HepG2 (cell line): ENCODE measurements around the gene IHH. TPM values are rescaled to one million over a fixed set of nuclear protein-coding genes. Genes with fewer than 3 reads are reported as not detected.

Source experiments
- ASH2L ChIP-seq: fragments of 300-600, 200-600 bp; sonication (generic); IDR thresholded peaks from 2 replicates; pipeline ENCODE4 v1.7.0; 2017; ENCODE audit warnings: low read depth, mild to moderate bottlenecking, moderate library complexity, mixed read lengths, low read length; ENCODE audit not compliant: insufficient read length
- EP300 ChIP-seq, 3 experiments: sonication (generic) in 1 of 3; formaldehyde crosslinking in 1 of 3; IDR thresholded peaks; 2 replicates each; pipeline versions ENCODE4 v1.5.1 to v1.6.1; 2011 to 2020; ENCODE audit warnings: low read depth in 2 of 3, low read length in 2 of 3, borderline replicate concordance in 1 of 3, improper control_type of control experiment in 1 of 3, mild to moderate bottlenecking in 1 of 3, missing genetic modification reagents in 1 of 3, moderate library complexity in 1 of 3
- FOXA1 ChIP-seq, 2 experiments: fragments of 450-650 bp in 1 of 2; sonication (generic) in 1 of 2; formaldehyde crosslinking in 1 of 2; IDR thresholded peaks; 2 replicates each; pipeline versions ENCODE4 v1.4.0 to v1.6.1; 2016 to 2020; ENCODE audit warnings: missing genetic modification reagents in 1 of 2
- GLI4 ChIP-seq: sonication (generic); formaldehyde crosslinking; IDR thresholded peaks from 2 replicates; pipeline ENCODE4 v1.5.1; 2020; ENCODE audit warnings: missing genetic modification reagents, mild to moderate bottlenecking, moderate library complexity, borderline replicate concordance
- HMG20A ChIP-seq: IDR thresholded peaks from 2 replicates; pipeline ENCODE4 v1.6.1; 2016; ENCODE audit warnings: borderline replicate concordance
- HOXA3 ChIP-seq: sonication (generic); formaldehyde crosslinking; IDR thresholded peaks from 2 replicates; pipeline ENCODE4 v1.5.0; 2020; ENCODE audit warnings: missing genetic modification reagents
- KDM1A ChIP-seq: IDR thresholded peaks from 2 replicates; pipeline ENCODE4 v1.6.1; 2016; ENCODE audit warnings: missing compliant biosample characterization
- KLF15 ChIP-seq: sonication (generic); formaldehyde crosslinking; IDR thresholded peaks from 2 replicates; pipeline ENCODE4 v1.8.1; 2023; ENCODE audit warnings: borderline replicate concordance, mild to moderate bottlenecking, inconsistent platforms, missing genetic modification reagents, mixed read lengths
- LCORL ChIP-seq, 2 experiments: fragments of 450-650 bp in 1 of 2; sonication (generic) in 1 of 2; formaldehyde crosslinking in 1 of 2; IDR thresholded peaks; 2 replicates each; pipeline versions ENCODE4 v1.5.0 to v1.6.1; 2017 to 2020; ENCODE audit warnings: antibody characterized with exemption in 1 of 2, missing genetic modification reagents in 1 of 2
- MYC ChIP-seq: sonication (generic); formaldehyde crosslinking; IDR thresholded peaks from 2 replicates; pipeline ENCODE4 v1.9.0; 2021; ENCODE audit warnings: missing genetic modification reagents, borderline replicate concordance
- NCOA2 ChIP-seq: sonication (generic); formaldehyde crosslinking; IDR thresholded peaks from 2 replicates; pipeline ENCODE4 v1.8.0; 2022; ENCODE audit warnings: inconsistent platforms
- NR2F6 ChIP-seq, 2 experiments: IDR thresholded peaks; 2 replicates each; pipeline ENCODE4 v1.6.1; 2016; ENCODE audit warnings: antibody characterized with exemption in 1 of 2, mild to moderate bottlenecking in 1 of 2
- NRL ChIP-seq: sonication (generic); formaldehyde crosslinking; IDR thresholded peaks from 2 replicates; pipeline ENCODE4 v1.5.0; 2020; ENCODE audit warnings: missing genetic modification reagents, mild to moderate bottlenecking, moderate library complexity, borderline replicate concordance
- RARG ChIP-seq: sonication (generic); formaldehyde crosslinking; IDR thresholded peaks from 2 replicates; pipeline ENCODE4 v1.4.0; 2020; ENCODE audit warnings: low read depth, mild to moderate bottlenecking, missing genetic modification reagents
- STAT5B ChIP-seq: sonication (generic); formaldehyde crosslinking; IDR thresholded peaks from 2 replicates; pipeline ENCODE4 v1.4.0; 2020; ENCODE audit warnings: missing genetic modification reagents
- TGIF2 ChIP-seq: IDR thresholded peaks from 2 replicates; pipeline ENCODE4 v1.6.1; 2016; ENCODE audit warnings: control low read depth, missing compliant biosample characterization
- TMF1 ChIP-seq: sonication (generic); formaldehyde crosslinking; IDR thresholded peaks from 2 replicates; pipeline ENCODE4 v1.8.1; 2022; ENCODE audit warnings: low read depth, missing genetic modification reagents
- ZC3H4 ChIP-seq: sonication (generic); formaldehyde crosslinking; IDR thresholded peaks from 2 replicates; pipeline ENCODE4 v1.4.0; 2020; ENCODE audit warnings: missing genetic modification reagents, borderline replicate concordance
- ZFP91 ChIP-seq: sonication (generic); formaldehyde crosslinking; IDR thresholded peaks from 2 replicates; pipeline ENCODE4 v1.9.0; 2022; ENCODE audit warnings: missing genetic modification reagents, mild to moderate bottlenecking, borderline replicate concordance
- ZFYVE20 ChIP-seq: sonication (generic); formaldehyde crosslinking; IDR thresholded peaks from 2 replicates; pipeline ENCODE4 v1.8.0; 2023; ENCODE audit warnings: low read depth, mild to moderate bottlenecking, moderate library complexity, missing genetic modification reagents, borderline replicate concordance
- ZNF180 ChIP-seq: sonication (generic); formaldehyde crosslinking; IDR thresholded peaks from 2 replicates; pipeline ENCODE4 v1.4.0; 2020; ENCODE audit warnings: low read depth, missing genetic modification reagents, borderline replicate concordance
- ZNF251 ChIP-seq: sonication (generic); formaldehyde crosslinking; IDR thresholded peaks from 2 replicates; pipeline ENCODE4 v1.9.0; 2021; ENCODE audit warnings: mild to moderate bottlenecking, missing genetic modification reagents
- ZNF556 ChIP-seq: sonication (generic); formaldehyde crosslinking; IDR thresholded peaks from 2 replicates; pipeline ENCODE4 v1.4.0; 2020; ENCODE audit warnings: mild to moderate bottlenecking, missing genetic modification reagents, borderline replicate concordance
- ZNF615 ChIP-seq: sonication (generic); formaldehyde crosslinking; IDR thresholded peaks from 2 replicates; pipeline ENCODE4 v1.5.0; 2020; ENCODE audit warnings: mild to moderate bottlenecking, missing genetic modification reagents, borderline replicate concordance
- ZNF775 ChIP-seq: sonication (generic); formaldehyde crosslinking; IDR thresholded peaks from 2 replicates; pipeline ENCODE4 v1.4.0; 2020; ENCODE audit warnings: missing genetic modification reagents, mild to moderate bottlenecking, moderate library complexity, borderline replicate concordance
- polyA plus RNA-seq, 8 experiments: library from polyadenylated mRNA; depleted of rRNA in 3 of 8; stranded (reverse) in 7 of 8; unstranded in 1 of 8; fragments of >200 nt; fragmentation: Illumina TruSeq in 4 of 8; extraction: Trizol in 4 of 8; gene quantifications; 2 replicates each; pipeline versions ENCODE4 v1.2.1 to v1.2.3, GENCODE V29; 2011 to 2016; ENCODE audit warnings: low read depth in 4 of 8, missing spikeins in 1 of 8, mixed read lengths in 1 of 8; ENCODE audit not compliant: insufficient read depth in 1 of 8
- total RNA-seq, 5 experiments: library from RNA; depleted of rRNA; stranded (reverse); fragments of >200 nt; fragmentation: Illumina TruSeq; extraction: Trizol; gene quantifications; 2 replicates each; pipeline ENCODE4 v1.2.3, GENCODE V29; 2016; ENCODE audit warnings: low read depth in 1 of 5
- TF ChIP-seq, protein P1 (sequence below): sonication (generic); formaldehyde crosslinking; IDR thresholded peaks from 2 replicates; pipeline ENCODE4 v1.4.0; 2020; ENCODE audit warnings: missing genetic modification reagents

The IHH gene
- total and polyA plus RNA-seq, 2 of the 13 experiments (the other 11 are each of a cell fraction or from before 2014, with no cell fraction given) = 0.42 TPM; not detected in 1

- TF ChIP-seq, protein P1, sequence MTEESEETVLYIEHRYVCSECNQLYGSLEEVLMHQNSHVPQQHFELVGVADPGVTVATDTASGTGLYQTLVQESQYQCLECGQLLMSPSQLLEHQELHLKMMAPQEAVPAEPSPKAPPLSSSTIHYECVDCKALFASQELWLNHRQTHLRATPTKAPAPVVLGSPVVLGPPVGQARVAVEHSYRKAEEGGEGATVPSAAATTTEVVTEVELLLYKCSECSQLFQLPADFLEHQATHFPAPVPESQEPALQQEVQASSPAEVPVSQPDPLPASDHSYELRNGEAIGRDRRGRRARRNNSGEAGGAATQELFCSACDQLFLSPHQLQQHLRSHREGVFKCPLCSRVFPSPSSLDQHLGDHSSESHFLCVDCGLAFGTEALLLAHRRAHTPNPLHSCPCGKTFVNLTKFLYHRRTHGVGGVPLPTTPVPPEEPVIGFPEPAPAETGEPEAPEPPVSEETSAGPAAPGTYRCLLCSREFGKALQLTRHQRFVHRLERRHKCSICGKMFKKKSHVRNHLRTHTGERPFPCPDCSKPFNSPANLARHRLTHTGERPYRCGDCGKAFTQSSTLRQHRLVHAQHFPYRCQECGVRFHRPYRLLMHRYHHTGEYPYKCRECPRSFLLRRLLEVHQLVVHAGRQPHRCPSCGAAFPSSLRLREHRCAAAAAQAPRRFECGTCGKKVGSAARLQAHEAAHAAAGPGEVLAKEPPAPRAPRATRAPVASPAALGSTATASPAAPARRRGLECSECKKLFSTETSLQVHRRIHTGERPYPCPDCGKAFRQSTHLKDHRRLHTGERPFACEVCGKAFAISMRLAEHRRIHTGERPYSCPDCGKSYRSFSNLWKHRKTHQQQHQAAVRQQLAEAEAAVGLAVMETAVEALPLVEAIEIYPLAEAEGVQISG = 0 out of 2 replicates have a peak, but pooled peaks have one; percentile 28
- TF ChIP-seq MYC (CRISPR knock-in tag) (peak; percentile 52; the same call in 1 of the 2 replicates), ASH2L (peak; percentile 30), LCORL (IDR thresholded peaks at IDR 0.05) (no peak), LCORL (CRISPR knock-in tag; IDR thresholded peaks at IDR 0.05) (peak; percentile 82), NR2F6 (IDR thresholded peaks at IDR 0.05) (peak; percentile 45; the same call in 1 of the 2 replicates), NR2F6 (CRISPR knock-in tag; IDR thresholded peaks at IDR 0.05) (peak; percentile 77), NCOA2 (CRISPR knock-in tag) (peak; percentile 63), ZNF251 (no peak), ZFP91 (CRISPR knock-in tag) (0 out of 2 replicates have a peak, but pooled peaks have one; percentile 27), ZNF775 (peak; percentile 43; the same call in 1 of the 2 replicates), ZC3H4 (no peak), STAT5B (CRISPR knock-in tag) (no peak), ZNF615 (CRISPR knock-in tag) (0 out of 2 replicates have a peak, but pooled peaks have one; percentile 51), TGIF2 (CRISPR knock-in tag) (peak; percentile 73; the same call in 1 of the 2 replicates), HOXA3 (CRISPR knock-in tag) (peak; percentile 64; the same call in 1 of the 2 replicates), RARG (CRISPR knock-in tag) (no peak), HMG20A (CRISPR knock-in tag) (peak; percentile 68; the same call in 1 of the 2 replicates), TMF1 (no peak), KDM1A (peak; percentile 40; the same call in 1 of the 2 replicates), FOXA1 (IDR thresholded peaks at IDR 0.05) (no peak), FOXA1 (CRISPR knock-in tag; IDR thresholded peaks at IDR 0.05) (peak; percentile 91), GLI4 (CRISPR knock-in tag) (0 out of 2 replicates have a peak, but pooled peaks have one; percentile 17), ZFYVE20 (CRISPR knock-in tag) (no peak), NRL (CRISPR knock-in tag) (no peak), ZNF180 (CRISPR knock-in tag) (no peak), ZNF556 (CRISPR knock-in tag) (peak; percentile 49; the same call in 1 of the 2 replicates), KLF15 (CRISPR knock-in tag) (no peak), EP300 (IDR thresholded peaks at IDR 0.05; ENCODE audit: low read depth in 2 of 2, low read length in 2 of 2) (peak in 1 of 2 experiments; percentile 76; a peak in 2 of 4 replicates), EP300 (CRISPR knock-in tag; IDR thresholded peaks at IDR 0.05; ENCODE audit: borderline replicate concordance) (peak; percentile 14; the same call in 1 of the 2 replicates)
Observed at GRCh38 chr2:219081096-219081495, 20.4 kb upstream of the IHH start (continued).
